HG03571 (cell line): Measurements from ENCODE around the gene TNFAIP3.

Experiments
- ATAC-seq: cut with Tn5 transposase; IDR thresholded peaks from one replicate; pipeline ENCODE4 v1.9.1; 2021; ENCODE audit not compliant: unreplicated experiment

Gene TNFAIP3

GRCh38 chr6:137863091-137863797 is 3.8 kb upstream of the TNFAIP3 start:
- ATAC-seq, result no peak

GRCh38 chr6:137864812-137865508 is 2.1 kb upstream of the TNFAIP3 start:
- no peak for ATAC-seq

GRCh38 chr6:137866200-137866913 is 702 bp upstream of the TNFAIP3 start:
- ATAC-seq, result peak; percentile 16

- peak; percentile 1 for ATAC-seq
These were observed 838 bp downstream of the TNFAIP3 start for GRCh38 chr6:137867685-137868509.

- ATAC-seq, result no peak
These were observed 1.9 kb downstream of the TNFAIP3 start for GRCh38 chr6:137868721-137869548.

GRCh38 chr6:137869549-137870307 is 2.7 kb downstream of the TNFAIP3 start:
- no peak for ATAC-seq

- ATAC-seq, result no peak
These were observed 3.2 kb downstream of the TNFAIP3 start for GRCh38 chr6:137870308-137870644.

- no peak for ATAC-seq
These were observed 3.7 kb downstream of the TNFAIP3 start for GRCh38 chr6:137870744-137871247.

- ATAC-seq, result no peak
These were observed 4.2 kb downstream of the TNFAIP3 start for GRCh38 chr6:137871291-137871690.

- ATAC-seq, result no peak
These were observed 4.9 kb downstream of the TNFAIP3 start for GRCh38 chr6:137871831-137872454.

- ATAC-seq, result no peak
These were observed 5.6 kb downstream of the TNFAIP3 start for GRCh38 chr6:137872581-137873115.

GRCh38 chr6:137873273-137873762 is 6.3 kb downstream of the TNFAIP3 start:
- ATAC-seq, result peak; percentile 44

- ATAC-seq, result no peak
These were observed 7.4 kb downstream of the TNFAIP3 start for GRCh38 chr6:137874204-137875057.

- no peak for ATAC-seq
These were observed 8.0 kb downstream of the TNFAIP3 start for GRCh38 chr6:137875058-137875520.

- no peak for ATAC-seq
These were observed 8.5 kb downstream of the TNFAIP3 start for GRCh38 chr6:137875606-137876005.

GRCh38 chr6:137876547-137876946 is 9.5 kb downstream of the TNFAIP3 start:
- no peak for ATAC-seq

- no peak for ATAC-seq
These were observed 10.1 kb downstream of the TNFAIP3 start for GRCh38 chr6:137877113-137877512.
